LNCaP clone FGC (cell line): Measurements from ENCODE around the gene HYAL4.

Experiments
- DNase-seq: peaks from one replicate; pipeline ENCODE4 v3.0.0-alpha.2; 2011; ENCODE audit warnings: low read depth
- H3K4me3 ChIP-seq: 2 replicates; pipeline ENCODE4 v1.5.1; 2011; ENCODE audit warnings: mild to moderate bottlenecking, low read depth, low read length, control low read depth
- TF ChIP-seq, protein P1 (sequence below): IDR thresholded peaks from 2 replicates; pipeline ENCODE4 v1.5.1; 2012; ENCODE audit warnings: mild to moderate bottlenecking; ENCODE audit not compliant: control insufficient read depth, insufficient read depth; ENCODE audit errors: extremely low read depth

Gene HYAL4

DNA sequence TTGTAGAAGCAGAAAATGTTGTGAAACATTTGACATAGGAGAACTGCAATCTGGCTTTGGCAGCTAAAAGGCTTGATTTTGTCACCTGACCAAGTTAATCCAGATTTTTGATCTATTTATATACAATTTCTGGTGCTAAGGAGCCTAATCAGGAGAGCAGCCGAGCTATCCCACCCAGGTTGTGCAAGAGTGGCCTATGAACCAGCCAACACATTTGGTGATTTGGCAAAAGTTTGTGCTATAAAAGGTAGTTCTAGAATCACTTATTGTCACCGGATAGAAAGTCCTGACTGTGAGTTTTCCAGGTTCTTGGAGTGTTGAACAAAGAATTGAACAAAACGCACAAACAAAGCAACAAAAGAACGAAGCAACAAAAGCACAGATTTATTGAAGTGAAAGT, 78.6 kb downstream of the HYAL4 start:
- no peak for DNase-seq
- H3K4me3 ChIP-seq, result no peak overlapping the region
- TF ChIP-seq, protein P1, sequence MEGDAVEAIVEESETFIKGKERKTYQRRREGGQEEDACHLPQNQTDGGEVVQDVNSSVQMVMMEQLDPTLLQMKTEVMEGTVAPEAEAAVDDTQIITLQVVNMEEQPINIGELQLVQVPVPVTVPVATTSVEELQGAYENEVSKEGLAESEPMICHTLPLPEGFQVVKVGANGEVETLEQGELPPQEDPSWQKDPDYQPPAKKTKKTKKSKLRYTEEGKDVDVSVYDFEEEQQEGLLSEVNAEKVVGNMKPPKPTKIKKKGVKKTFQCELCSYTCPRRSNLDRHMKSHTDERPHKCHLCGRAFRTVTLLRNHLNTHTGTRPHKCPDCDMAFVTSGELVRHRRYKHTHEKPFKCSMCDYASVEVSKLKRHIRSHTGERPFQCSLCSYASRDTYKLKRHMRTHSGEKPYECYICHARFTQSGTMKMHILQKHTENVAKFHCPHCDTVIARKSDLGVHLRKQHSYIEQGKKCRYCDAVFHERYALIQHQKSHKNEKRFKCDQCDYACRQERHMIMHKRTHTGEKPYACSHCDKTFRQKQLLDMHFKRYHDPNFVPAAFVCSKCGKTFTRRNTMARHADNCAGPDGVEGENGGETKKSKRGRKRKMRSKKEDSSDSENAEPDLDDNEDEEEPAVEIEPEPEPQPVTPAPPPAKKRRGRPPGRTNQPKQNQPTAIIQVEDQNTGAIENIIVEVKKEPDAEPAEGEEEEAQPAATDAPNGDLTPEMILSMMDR, result no peak

GRCh38 chr7:123924941-123925340, 80.0 kb downstream of the HYAL4 start, which contains the start of gene SPAM1:
Gene SPAM1, plus strand, starts transcription at chr7:123925241. Its CDS starts 28,330 bp downstream, at chr7:123953571.
- no peak for DNase-seq
- TF ChIP-seq, protein P1, result no peak
- H3K4me3 ChIP-seq, result no peak within 1 kb of the TSS
